ENCODE data around the gene PSMG1.
A peak's percentile ranks its signal among the peaks of the same experiment; 100 is the strongest.

PSMG1 gene

DNA sequence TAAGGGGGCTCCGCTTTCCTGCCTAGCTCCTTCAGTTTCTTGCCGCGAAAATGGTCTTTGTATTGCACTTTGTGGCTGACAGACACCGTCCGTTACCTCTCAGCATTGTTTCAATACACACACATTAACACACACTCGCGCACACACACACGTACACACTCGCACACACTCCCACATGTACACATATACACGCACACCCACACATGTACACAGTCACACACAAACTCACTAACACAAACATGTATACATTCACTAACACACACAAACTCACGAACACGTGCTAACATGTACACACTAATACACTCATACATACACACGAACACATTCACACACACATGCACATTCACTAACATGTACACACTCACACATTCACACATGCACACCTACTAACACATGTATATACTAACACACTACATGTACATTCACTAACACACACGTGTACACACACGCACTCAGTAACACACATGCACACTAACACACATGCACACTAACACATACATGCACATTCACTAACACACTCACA is 48.9 kb downstream of the PSMG1 start:
- TF ChIP-seq POLR2A (IDR thresholded peaks at IDR 0.05; ENCODE audit: low read depth, low read length): no peak
- no peak for DNase-seq (ENCODE audit: insufficient read length, low spot score)
- FAIRE-seq: no peak

DNA sequence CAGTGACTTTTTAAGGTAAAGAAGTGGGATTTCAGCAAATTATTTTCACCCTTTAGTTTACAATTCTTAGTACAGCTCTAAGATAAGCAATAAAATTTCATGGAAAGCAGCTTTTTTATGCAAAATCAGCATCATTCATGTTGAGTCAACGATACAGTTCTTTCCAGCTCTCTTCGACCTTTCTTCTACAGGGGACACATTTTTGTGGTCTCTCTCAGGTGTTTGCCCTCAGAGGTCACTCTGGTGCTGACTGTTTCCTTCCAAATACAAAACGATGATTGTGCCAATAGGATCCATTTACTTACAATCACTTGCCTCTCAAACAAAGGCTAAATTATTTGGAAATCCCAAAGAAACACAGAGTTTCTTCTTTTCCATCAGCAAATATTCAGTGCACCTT is 51.0 kb downstream of the PSMG1 start:
- FAIRE-seq: no peak
- DNase-seq (ENCODE audit: insufficient read length, low spot score): no peak
- no peak for TF ChIP-seq POLR2A (IDR thresholded peaks at IDR 0.05; ENCODE audit: low read depth, low read length)

DNA sequence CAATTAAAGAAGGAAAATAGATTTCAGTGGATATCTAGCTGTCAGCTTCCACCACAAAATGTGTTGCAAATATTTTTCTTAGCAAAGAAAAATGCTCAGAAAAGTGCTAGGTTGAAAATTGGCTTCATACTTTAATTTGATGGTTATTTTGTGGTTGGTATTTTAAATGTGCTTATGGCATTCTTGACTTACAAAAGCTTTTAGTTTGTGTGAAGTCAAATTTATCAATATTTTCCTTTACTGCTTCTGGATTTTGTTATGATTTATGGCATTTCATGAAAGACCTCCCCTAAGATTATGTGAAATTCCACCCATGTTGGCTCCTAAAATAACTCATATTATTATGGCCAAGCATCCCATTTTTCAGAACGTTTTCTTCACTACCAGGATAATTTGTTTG is 51.5 kb downstream of the PSMG1 start:
- FAIRE-seq: no peak
- TF ChIP-seq POLR2A (IDR thresholded peaks at IDR 0.05; ENCODE audit: low read depth, low read length): no peak
- no peak for DNase-seq (ENCODE audit: insufficient read length, low spot score)

DNA sequence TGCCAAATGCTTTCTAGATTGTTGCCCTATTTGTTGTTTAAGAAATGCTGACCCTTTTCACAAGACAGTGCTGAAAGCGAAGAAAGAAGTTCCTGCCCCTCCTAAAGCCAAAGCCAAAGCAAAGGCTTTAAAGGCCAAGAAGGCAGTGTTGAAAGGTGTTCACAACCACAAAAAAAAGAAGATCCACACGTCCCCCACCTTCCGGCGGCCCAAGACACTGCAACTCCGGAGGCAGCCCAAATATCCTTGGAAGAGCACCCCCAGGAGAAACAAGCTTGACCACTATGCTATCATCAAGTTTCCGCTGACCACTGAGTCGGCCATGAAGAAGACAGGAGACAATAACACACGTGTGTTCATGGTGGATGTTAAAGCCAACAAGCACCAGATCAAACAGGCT is 55.7 kb downstream of the PSMG1 start:
- FAIRE-seq (no peak), DNase-seq (ENCODE audit: insufficient read length, low spot score) (no peak)
- TF ChIP-seq POLR2A (IDR thresholded peaks at IDR 0.05; ENCODE audit: low read depth, low read length): no peak

DNA sequence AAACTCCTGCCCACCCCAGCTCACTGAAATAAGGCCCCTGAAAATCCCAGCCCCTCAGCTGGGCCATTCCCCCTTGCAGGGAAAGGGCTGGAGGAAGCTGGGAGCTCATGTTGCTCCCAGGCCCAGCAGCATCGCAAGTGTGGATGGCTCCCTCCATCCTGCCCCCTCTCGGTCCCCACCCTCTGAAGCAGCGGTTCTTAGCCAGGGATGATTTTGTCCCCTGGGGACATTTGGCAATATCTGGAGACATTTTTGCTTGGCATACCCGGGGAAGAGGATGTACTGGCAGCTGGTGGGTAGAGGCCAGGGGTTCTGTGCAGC is 56.8 kb downstream of the PSMG1 start:
- no peak for TF ChIP-seq POLR2A (IDR thresholded peaks at IDR 0.05; ENCODE audit: low read depth, low read length)
- FAIRE-seq (no peak), DNase-seq (ENCODE audit: insufficient read length, low spot score) (no peak)

DNA sequence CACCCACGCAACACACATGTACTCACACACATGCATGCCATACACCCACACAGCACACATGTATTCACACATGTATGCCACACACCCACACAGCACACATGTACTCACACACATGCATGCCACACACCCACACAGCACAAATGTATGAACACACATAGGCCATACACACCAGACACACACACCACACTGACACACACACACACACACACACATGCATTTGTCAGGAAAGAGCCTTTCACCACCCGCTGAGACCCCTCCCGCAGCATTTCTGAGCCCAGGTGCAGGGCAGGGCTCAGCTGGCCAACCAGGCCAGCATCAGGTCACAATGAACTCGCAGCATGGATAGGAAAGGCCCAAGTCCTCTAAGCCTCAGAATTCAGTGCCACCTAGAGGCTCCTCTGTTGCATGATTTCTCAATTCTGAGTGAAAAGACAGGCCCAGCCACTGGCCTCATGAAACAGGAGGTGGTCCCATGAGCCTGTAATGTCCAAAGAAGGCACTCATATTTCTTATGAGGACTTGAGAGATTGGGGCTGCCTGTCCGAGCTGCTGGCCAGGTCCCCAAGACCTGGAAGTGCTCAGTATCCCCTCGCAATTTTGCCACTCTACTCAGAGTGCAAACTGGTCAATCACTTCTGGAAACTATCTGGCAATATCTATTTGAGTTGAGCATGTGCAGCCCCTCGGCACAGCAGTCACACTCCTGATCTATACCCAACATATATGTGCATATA is 57.3 kb downstream of the PSMG1 start:
- no peak for TF ChIP-seq POLR2A (IDR thresholded peaks at IDR 0.05; ENCODE audit: low read depth, low read length)
- FAIRE-seq: no peak

More for the DNA sequence above, 57.3 kb downstream of the PSMG1 start:
- DNase-seq (ENCODE audit: insufficient read length, low spot score): peak; percentile 62

Measured in H54 (cell line).